AG04450 (cell line): ENCODE measurements around the gene CDCA5. TPM values are rescaled to one million over a fixed set of nuclear protein-coding genes. Genes with fewer than 3 reads are reported as not detected.
A peak's percentile ranks its signal among the peaks of the same experiment; 100 is the strongest.

ENCODE experiments used
- CTCF ChIA-PET: fragments of 300-600, 350-600 bp; formaldehyde crosslinking; extraction: SDS; loops from one replicate; lab custom pipeline; 2022; ENCODE audit warnings: antibody characterized with exemption, inconsistent platforms; lab: Charles Lee
- POLR2A ChIA-PET: fragments of 350-600 bp; formaldehyde crosslinking; extraction: SDS; loops from one replicate; lab custom pipeline; 2021; ENCODE audit warnings: antibody characterized with exemption, inconsistent platforms; lab: Yijun Ruan, JAX
- DNase-seq: peaks from one replicate; pipeline ENCODE4 v3.0.0-alpha.2; 2011; ENCODE audit warnings: low read depth, low spot score
- H3K27ac ChIP-seq: one replicate; pipeline ENCODE4 v1.5.1; 2012; ENCODE audit warnings: low read depth, low read length, control low read depth
- H3K27me3 ChIP-seq: one replicate; pipeline ENCODE4 v1.6.0; 2012; ENCODE audit warnings: low read length; ENCODE audit not compliant: control insufficient read depth, insufficient read depth
- H3K4me3 ChIP-seq: 2 replicates; pipeline ENCODE4 v1.5.1; 2011; ENCODE audit warnings: mild to moderate bottlenecking, low read depth, low read length, control low read depth
- H3K9me3 ChIP-seq: 2 replicates; pipeline ENCODE4 v1.5.1; 2012; ENCODE audit warnings: low read length; ENCODE audit not compliant: control insufficient read depth, insufficient read depth
- polyA plus RNA-seq: library from polyadenylated mRNA; depleted of rRNA; stranded (reverse); fragments of >200 nt; gene quantifications from 2 replicates; pipeline ENCODE4 v1.2.3, GENCODE V29; 2011
- TF ChIP-seq, protein P1 (sequence below): IDR thresholded peaks from 2 replicates; pipeline ENCODE4 v1.5.1; 2011; ENCODE audit warnings: low read depth, low read length, control low read depth, inconsistent platforms

CDCA5 gene
- polyA plus RNA-seq, 1 experiment = 5.2 TPM

DNA sequence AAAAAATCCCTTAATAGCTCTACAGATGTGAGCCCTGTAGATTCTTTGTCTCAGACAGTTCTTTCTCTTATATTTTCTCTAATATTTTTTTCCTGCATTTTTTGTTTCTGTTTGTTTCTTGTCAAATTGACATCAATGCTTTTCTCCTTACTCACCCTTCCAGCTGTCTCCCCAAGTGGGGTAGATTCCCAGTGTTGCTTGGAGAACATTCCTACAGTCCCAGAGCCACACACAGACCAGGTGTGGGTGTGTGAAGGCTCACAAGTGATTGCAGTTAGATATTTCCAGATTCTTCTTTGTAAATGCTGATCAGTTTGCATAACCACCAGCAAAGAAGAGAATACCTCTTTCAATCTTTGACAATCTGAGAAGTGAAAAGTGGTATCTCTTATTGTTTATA is 19.6 kb upstream of the CDCA5 start:
- ChIA-PET CTCF (interaction anchor here (0.6 to 2.5 kb wide), 2 partner anchors 8 to 258 kb away, joined by 4 to 15 read pairs; partner anchors contain the start of gene TM7SF2), POLR2A (no interaction called here)
- no peak overlapping the region for H3K4me3 ChIP-seq
- DNase-seq = no peak
- H3K27ac ChIP-seq = no peak overlapping the region
- no peaks in the 10 kb centered on the region; the same call in 1 of the 2 replicates for H3K9me3 ChIP-seq
- H3K27me3 ChIP-seq = no peaks in the 10 kb centered on the region
- TF ChIP-seq, protein P1, sequence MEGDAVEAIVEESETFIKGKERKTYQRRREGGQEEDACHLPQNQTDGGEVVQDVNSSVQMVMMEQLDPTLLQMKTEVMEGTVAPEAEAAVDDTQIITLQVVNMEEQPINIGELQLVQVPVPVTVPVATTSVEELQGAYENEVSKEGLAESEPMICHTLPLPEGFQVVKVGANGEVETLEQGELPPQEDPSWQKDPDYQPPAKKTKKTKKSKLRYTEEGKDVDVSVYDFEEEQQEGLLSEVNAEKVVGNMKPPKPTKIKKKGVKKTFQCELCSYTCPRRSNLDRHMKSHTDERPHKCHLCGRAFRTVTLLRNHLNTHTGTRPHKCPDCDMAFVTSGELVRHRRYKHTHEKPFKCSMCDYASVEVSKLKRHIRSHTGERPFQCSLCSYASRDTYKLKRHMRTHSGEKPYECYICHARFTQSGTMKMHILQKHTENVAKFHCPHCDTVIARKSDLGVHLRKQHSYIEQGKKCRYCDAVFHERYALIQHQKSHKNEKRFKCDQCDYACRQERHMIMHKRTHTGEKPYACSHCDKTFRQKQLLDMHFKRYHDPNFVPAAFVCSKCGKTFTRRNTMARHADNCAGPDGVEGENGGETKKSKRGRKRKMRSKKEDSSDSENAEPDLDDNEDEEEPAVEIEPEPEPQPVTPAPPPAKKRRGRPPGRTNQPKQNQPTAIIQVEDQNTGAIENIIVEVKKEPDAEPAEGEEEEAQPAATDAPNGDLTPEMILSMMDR = no peak

DNA sequence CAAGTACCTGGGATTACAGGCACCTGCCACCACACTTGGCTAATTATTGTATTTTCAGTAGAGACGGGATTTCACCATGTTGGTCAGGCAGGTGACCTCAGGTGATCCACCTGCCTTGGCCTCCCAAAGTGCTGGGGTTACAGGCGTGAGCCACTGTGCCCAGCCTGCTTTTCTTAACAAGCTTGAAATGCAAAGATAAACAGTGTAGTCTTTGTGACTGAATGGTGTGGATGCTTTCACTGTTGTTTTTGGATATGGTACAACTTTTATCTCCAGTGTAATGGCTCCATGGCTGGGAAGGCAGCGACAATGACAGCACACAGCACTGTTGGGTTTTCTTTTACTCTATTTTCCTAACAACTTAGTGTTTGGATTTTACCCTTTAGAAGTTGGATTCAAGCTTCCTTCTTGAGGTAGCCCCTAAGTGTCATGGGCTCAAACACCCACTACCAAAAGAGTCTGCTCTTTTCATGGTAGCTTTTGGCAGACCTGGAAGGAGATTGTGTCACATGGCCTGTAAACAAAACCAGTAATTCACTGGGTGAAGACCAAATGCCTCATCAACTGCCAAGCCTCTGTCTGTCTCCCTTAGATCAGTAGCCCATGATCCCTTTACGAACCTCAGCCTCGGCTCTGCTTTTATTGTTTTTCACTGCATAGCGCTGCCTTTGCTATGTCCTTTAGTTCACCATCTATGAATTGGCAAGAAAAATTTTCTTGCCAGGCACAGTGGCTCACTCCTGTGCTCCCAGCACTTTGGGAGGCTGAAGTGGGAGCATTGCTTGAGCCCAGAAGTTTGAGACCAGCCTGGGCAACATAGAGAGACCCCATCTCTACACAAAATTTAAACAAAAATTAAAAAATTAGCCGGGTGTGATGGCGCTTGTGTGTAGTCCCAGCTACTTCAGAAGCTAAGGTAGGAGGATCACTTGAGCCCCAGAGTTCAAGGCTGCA is 18.6 kb upstream of the CDCA5 start:
- no peak overlapping the region for H3K4me3 ChIP-seq
- DNase-seq = no peak
- CTCF ChIA-PET = interaction anchor here (1.0 to 2.5 kb wide), 2 partner anchors 9 to 15 kb away, joined by 3 to 15 read pairs; partner anchors contain the start of genes TM7SF2 and ZNHIT2
- no peaks in the 10 kb centered on the region for H3K9me3 ChIP-seq
- TF ChIP-seq, protein P1 = no peak
- no peak overlapping the region for H3K27ac ChIP-seq
- no peaks in the 10 kb centered on the region for H3K27me3 ChIP-seq
- POLR2A ChIA-PET = no interaction called here

DNA sequence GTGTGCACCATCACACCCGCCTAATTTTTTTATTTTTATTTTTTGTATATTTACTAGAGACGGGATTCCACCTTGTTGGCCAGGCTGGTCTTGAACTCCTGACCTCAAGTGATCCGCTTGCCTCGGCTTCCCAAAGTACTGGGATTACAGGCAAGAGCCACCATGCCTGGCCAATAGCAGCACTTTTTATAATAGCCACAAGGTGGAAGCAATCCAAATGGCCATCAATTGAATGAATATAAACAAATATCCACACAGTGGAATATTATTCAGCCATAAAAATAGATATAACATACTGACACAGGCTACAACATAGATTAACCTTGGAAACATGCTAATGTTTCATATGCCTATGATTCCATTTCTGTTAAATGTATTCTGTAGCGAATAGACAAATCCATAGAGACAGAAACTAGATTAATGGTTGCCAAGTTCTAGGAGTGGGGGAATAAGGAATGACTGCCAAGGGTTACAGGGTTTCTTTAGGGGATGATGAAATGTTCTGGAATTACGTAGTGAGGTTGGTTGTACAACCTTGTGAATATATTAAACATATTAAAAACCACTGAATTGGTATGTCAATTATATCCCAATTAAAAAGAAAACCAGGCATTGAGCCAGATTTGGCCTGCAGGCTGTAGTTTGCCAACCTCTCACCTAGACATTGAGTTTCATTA is 17.0 kb upstream of the CDCA5 start:
- H3K4me3 ChIP-seq = no peak overlapping the region
- H3K27me3 ChIP-seq = no peaks in the 10 kb centered on the region
- ChIA-PET POLR2A (no interaction called here), CTCF (interaction anchor here (2.5 to 3.0 kb wide), 2 partner anchors 9 to 10 kb away, joined by 15 to 48 read pairs; partner anchors contain the start of gene TM7SF2)
- DNase-seq = no peak
- H3K9me3 ChIP-seq = no peaks in the 10 kb centered on the region
- no peak overlapping the region for H3K27ac ChIP-seq
- TF ChIP-seq, protein P1 = 0 out of 2 replicates have a peak, but pooled peaks have one; percentile 2

DNA sequence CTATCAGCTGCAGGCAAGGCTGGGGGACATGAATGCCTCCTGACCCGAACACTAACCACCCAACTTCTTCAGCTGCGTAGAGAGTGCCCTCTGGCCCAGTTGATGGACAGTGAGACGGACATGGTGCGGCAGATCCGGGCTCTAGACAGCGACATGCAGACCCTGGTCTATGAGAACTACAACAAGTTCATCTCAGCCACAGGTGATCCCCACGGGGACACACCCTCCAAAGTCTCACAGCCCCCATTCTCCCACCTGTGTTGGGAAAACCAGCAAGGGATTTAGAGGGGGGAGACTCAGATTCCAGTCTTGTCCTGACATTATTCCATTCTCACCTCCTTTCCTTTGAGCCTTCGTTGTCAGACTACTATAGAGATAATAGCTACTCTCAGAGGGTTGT is 13.1 kb upstream of the CDCA5 start:
- no peaks in the 10 kb centered on the region for H3K9me3 ChIP-seq
- ChIA-PET CTCF (interaction anchor here (1.6 kb wide), 1 partner anchor 16 kb away, joined by 4 read pairs; no protein-coding TSS in a partner anchor), POLR2A (interaction anchor here (0.9 to 2.6 kb wide), 3 partner anchors 14 to 25 kb away, joined by 3 to 9 read pairs (median 5); partner anchors contain the start of genes FAU and MRPL49)
- no peak for DNase-seq
- no peaks in the 10 kb centered on the region for H3K27me3 ChIP-seq
- H3K27ac ChIP-seq = no peak overlapping the region
- H3K4me3 ChIP-seq = peak overlapping the region; percentile 77
- TF ChIP-seq, protein P1 = no peak
